Colonic mucosa (tissue), 4 donors: ENCODE data around the gene FTSJ1. TPM values are rescaled to one million over a fixed set of nuclear protein-coding genes. Genes with fewer than 3 reads are reported as not detected.

Experiments used
- DNase-seq: peaks from one replicate; pipeline ENCODE4 v3.0.0-alpha.2; 2020
- H3K27ac ChIP-seq: fragments of 200-600 bp; one replicate; pipeline ENCODE4 v1.8.0; 2021
- H3K27me3 ChIP-seq: fragments of 200-600 bp; one replicate; pipeline ENCODE4 v1.8.0; 2021
- H3K36me3 ChIP-seq: fragments of 200-600 bp; one replicate; pipeline ENCODE4 v1.8.0; 2021
- H3K4me1 ChIP-seq: fragments of 200-600 bp; one replicate; pipeline ENCODE4 v1.8.0; 2021; ENCODE audit warnings: mild to moderate bottlenecking
- H3K4me3 ChIP-seq: fragments of 200-600 bp; one replicate; pipeline ENCODE4 v1.8.0; 2021
- H3K9ac ChIP-seq, 2 donors: one replicate each; pipeline ENCODE4 v1.7.0; 2013; ENCODE audit warnings: control low read depth in 2 of 2, low read depth in 2 of 2, low read length in 2 of 2
- H3K9me3 ChIP-seq: fragments of 200-600 bp; one replicate; pipeline ENCODE4 v1.8.0; 2021
- CTCF ChIP-seq: fragments of 200-600 bp; IDR thresholded peaks from one replicate; pipeline ENCODE4 v1.8.0; 2022; ENCODE audit warnings: antibody characterized with exemption, mild to moderate bottlenecking
- intact Hi-C: fragments of 100-400 bp; cut with DNase I; formaldehyde crosslinking; loops from one replicate; pipeline ENCODE4 v1.14.1; 2022
- total RNA-seq, 2 donors: library from RNA; stranded (reverse); fragmentation: NEBNext Ultra II Directional in 1 of 2; extraction: Animal tissue kit (Norgen Biotek cat#: 25700) in 1 of 2; gene quantifications; one replicate each; pipeline ENCODE4 v1.2.1, GENCODE V29; 2021
- donor health status: healthy.
- donor health status: DM: no; HTN: no; CAD: no.
- donor health status: DM: no; HTN: no; CAD: no.

FTSJ1 gene
- total RNA-seq, 2 donors from 2014 or later, result 18.0 to 38.7 TPM

GRCh38 chrX:48468247-48468671 lies 7.7 kb upstream of the FTSJ1 start:
- Histone ChIP-seq H3K4me1 (no peaks in the 10 kb centered on the region), H3K27ac (no peak overlapping the region), H3K36me3 (no peaks in the 10 kb centered on the region), H3K9me3 (no peaks in the 10 kb centered on the region), H3K9ac (peak overlapping the region; percentile 56 to 66), H3K4me3 (peak overlapping the region; percentile 35), H3K27me3 (no peaks in the 10 kb centered on the region)
- TF ChIP-seq CTCF, result no peak
- intact Hi-C loops, result no loop called here
- DNase-seq, result peak; percentile 54

GRCh38 chrX:48468693-48469691 lies 7.0 kb upstream of the FTSJ1 start:
- Histone ChIP-seq H3K4me3 (peak overlapping the region; percentile 35), H3K27me3 (no peaks in the 10 kb centered on the region), H3K36me3 (no peaks in the 10 kb centered on the region), H3K4me1 (no peaks in the 10 kb centered on the region), H3K9me3 (no peaks in the 10 kb centered on the region), H3K9ac (peak overlapping the region; percentile 56 to 66), H3K27ac (no peak overlapping the region)
- no peak for TF ChIP-seq CTCF
- intact Hi-C loops, result no loop called here
- peak; percentile 43 for DNase-seq

- no peaks in the 10 kb centered on the region for H3K4me1 ChIP-seq
- H3K4me3 ChIP-seq, result peak within 1 kb of the TSS; percentile 35
- no peaks in the 10 kb centered on the region for H3K9me3 ChIP-seq
- intact Hi-C loops, result no loop called here
- no peak within 1 kb of the TSS for H3K27ac ChIP-seq
- H3K36me3 ChIP-seq, result no peaks in the 10 kb centered on the region
- no peaks in the 10 kb centered on the region for H3K27me3 ChIP-seq
- TF ChIP-seq CTCF, result no peak
- DNase-seq, result peak; percentile 45
- peak within 1 kb of the TSS; percentile 56 to 66 for H3K9ac ChIP-seq
Observed at GRCh38 chrX:48470110-48470832, 5.7 kb upstream of the FTSJ1 start, which contains the start of gene SLC38A5. SLC38A5 (minus strand) TSS chrX:48470260; CDS start chrX:48467924, 2,336 bp downstream.

- DNase-seq, result no peak
- intact Hi-C loops, result no loop called here
- Histone ChIP-seq H3K4me3 (no peak overlapping the region), H3K9ac (no peak overlapping the region), H3K4me1 (no peaks in the 10 kb centered on the region), H3K9me3 (no peaks in the 10 kb centered on the region), H3K36me3 (no peaks in the 10 kb centered on the region), H3K27ac (no peak overlapping the region), H3K27me3 (no peaks in the 10 kb centered on the region)
- TF ChIP-seq CTCF, result no peak
Observed at GRCh38 chrX:48470833-48471118, 5.2 kb upstream of the FTSJ1 start.

- Histone ChIP-seq H3K4me1 (no peaks in the 10 kb centered on the region), H3K27ac (no peak overlapping the region), H3K9ac (no peak overlapping the region), H3K27me3 (no peaks in the 10 kb centered on the region), H3K4me3 (no peak overlapping the region), H3K9me3 (no peaks in the 10 kb centered on the region), H3K36me3 (no peaks in the 10 kb centered on the region)
- DNase-seq, result no peak
- intact Hi-C loops, result no loop called here
- no peak for TF ChIP-seq CTCF
Observed at GRCh38 chrX:48471504-48471903, 4.5 kb upstream of the FTSJ1 start.
